ENCODE data around the gene RCBTB2.

GRCh38 chr13:48534911-48535501 lies 2.1 kb upstream of the RCBTB2 start:
- TF ChIP-seq CTCF (IDR thresholded peaks at IDR 0.05), result no peak
- no peak for TF ChIP-seq POLR2A (IDR thresholded peaks at IDR 0.05)
